Retinal pigment epithelial cell (primary cell): ENCODE results near the gene NR2F6.

Experiments
- DNase-seq: peaks from one replicate; pipeline ENCODE4 v3.0.0-alpha.2; 2010; ENCODE audit warnings: low read depth
- H3K4me3 ChIP-seq: 2 replicates; pipeline ENCODE4 v1.5.1; 2011; ENCODE audit warnings: mild to moderate bottlenecking, low read length, control low read depth, moderate library complexity
- CTCF ChIP-seq: conservative IDR thresholded peaks from 2 replicates; pipeline ENCODE4 v1.5.1; 2011; ENCODE audit warnings: low read depth, low read length, control low read depth, inconsistent platforms

Gene NR2F6

GRCh38 chr19:17235971-17236777 is 9.5 kb downstream of the NR2F6 start:
- H3K4me3 ChIP-seq = peak overlapping the region; percentile 7
- TF ChIP-seq CTCF = no peak
- DNase-seq = no peak

- TF ChIP-seq CTCF = peak; percentile 51
- no peak for DNase-seq
- peak overlapping the region; percentile 54 for H3K4me3 ChIP-seq
These were observed 10.3 kb downstream of the NR2F6 start for GRCh38 chr19:17235300-17235970.

- TF ChIP-seq CTCF = no peak
- DNase-seq = no peak
- peak overlapping the region; percentile 54 for H3K4me3 ChIP-seq
These were observed 10.8 kb downstream of the NR2F6 start for GRCh38 chr19:17234911-17235299.

- TF ChIP-seq CTCF = no peak
- no peak for DNase-seq
- no peak overlapping the region for H3K4me3 ChIP-seq
These were observed 13.5 kb downstream of the NR2F6 start for GRCh38 chr19:17232258-17232657.

- H3K4me3 ChIP-seq = no peak overlapping the region
- DNase-seq = no peak
- TF ChIP-seq CTCF = no peak
These were observed 15.8 kb downstream of the NR2F6 start for GRCh38 chr19:17229890-17230289.

GRCh38 chr19:17227798-17228367 is 17.8 kb downstream of the NR2F6 start:
- no peak for TF ChIP-seq CTCF
- no peak for DNase-seq
- H3K4me3 ChIP-seq = no peak overlapping the region
